Measurements from ENCODE around the gene VWF. TPM values are rescaled to one million over a fixed set of nuclear protein-coding genes. Genes with fewer than 3 reads are reported as not detected.

The VWF gene
- total RNA-seq, 1 experiment from 2014 or later, result 0.41 TPM

DNA sequence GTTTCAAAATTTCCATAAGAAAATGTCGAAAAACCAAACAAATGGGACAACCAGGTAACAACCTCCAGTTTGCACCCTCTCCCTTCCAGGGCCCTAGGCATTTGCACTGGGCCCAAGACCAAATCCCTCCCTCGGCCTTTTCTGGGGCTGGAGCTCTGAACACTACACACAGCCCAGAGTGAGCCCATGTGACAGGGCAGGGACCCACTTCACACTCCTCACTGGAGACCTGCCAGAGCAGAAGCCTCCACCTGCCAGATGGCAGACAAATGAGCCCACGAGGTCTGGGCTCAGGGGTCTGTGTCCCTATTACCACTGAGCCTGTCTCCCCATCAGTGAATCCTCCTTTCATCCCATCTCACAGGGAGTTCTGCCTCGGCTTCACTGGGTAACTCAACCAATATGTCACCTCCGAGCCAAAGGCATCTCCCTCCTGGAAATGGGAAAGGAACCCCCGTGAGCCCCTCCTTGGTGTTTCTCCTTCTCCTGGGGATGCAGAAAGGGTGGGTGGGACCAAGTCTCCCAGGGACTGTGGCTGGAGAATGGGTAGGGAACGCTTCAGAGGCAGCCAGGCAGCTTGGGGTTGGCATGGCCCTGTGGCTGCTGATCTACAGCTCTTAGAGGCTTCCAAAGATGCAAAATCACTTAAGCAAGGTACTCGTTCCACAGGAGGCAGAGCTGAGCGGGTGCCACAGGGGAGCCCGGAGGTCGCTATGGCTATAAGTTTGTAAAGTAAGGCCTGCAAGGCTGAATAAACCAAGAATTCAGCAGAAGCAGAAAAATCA lies 10.6 kb downstream of the VWF start:
- no TSS peak for BruUV-seq (replicated peaks)
- POLR2A ChIA-PET, result no interaction called here

GRCh38 chr12:6112004-6112403 lies 12.5 kb downstream of the VWF start:
- Mint-ChIP-seq H3K27me3 (ENCODE audit: insufficient read depth, unreplicated experiment) (no peaks in the 10 kb centered on the region), H3K9me3 (ENCODE audit: unreplicated experiment) (no peaks in the 10 kb centered on the region), H3K4me3 (ENCODE audit: unreplicated experiment) (no peak overlapping the region), H3K36me3 (ENCODE audit: insufficient read depth, unreplicated experiment) (no peaks in the 10 kb centered on the region), H3K4me1 (ENCODE audit: low read depth, unreplicated experiment) (no peaks in the 10 kb centered on the region), H3K27ac (ENCODE audit: unreplicated experiment) (no peak overlapping the region)
- POLR2A ChIA-PET, result interaction anchor here (0.6 kb wide), 1 partner anchor 35 kb away, joined by 3 read pairs; no protein-coding TSS in a partner anchor
- 0 out of 2 replicates have a peak, but pooled peaks cover 3% of the 10 kb centered on the region for H3K9me3 ChIP-seq
- CTCF ChIA-PET, result interaction anchor here (0.8 kb wide), 1 partner anchor 19 kb away, joined by 3 read pairs; no protein-coding TSS in a partner anchor
- no TSS peak for BruUV-seq (replicated peaks)
- no peak for DNase-seq
- H3K36me3 ChIP-seq (ENCODE audit: control insufficient read depth, insufficient read depth, low read length), result no peaks in the 10 kb centered on the region
- no peaks in the 10 kb centered on the region for H3K27me3 ChIP-seq (replicated peaks; ENCODE audit: control insufficient read depth, insufficient read depth, low read length)
- no peaks in the 10 kb centered on the region; the same call in 1 of the 2 replicates for H3K4me1 ChIP-seq
- TF ChIP-seq, protein P1, sequence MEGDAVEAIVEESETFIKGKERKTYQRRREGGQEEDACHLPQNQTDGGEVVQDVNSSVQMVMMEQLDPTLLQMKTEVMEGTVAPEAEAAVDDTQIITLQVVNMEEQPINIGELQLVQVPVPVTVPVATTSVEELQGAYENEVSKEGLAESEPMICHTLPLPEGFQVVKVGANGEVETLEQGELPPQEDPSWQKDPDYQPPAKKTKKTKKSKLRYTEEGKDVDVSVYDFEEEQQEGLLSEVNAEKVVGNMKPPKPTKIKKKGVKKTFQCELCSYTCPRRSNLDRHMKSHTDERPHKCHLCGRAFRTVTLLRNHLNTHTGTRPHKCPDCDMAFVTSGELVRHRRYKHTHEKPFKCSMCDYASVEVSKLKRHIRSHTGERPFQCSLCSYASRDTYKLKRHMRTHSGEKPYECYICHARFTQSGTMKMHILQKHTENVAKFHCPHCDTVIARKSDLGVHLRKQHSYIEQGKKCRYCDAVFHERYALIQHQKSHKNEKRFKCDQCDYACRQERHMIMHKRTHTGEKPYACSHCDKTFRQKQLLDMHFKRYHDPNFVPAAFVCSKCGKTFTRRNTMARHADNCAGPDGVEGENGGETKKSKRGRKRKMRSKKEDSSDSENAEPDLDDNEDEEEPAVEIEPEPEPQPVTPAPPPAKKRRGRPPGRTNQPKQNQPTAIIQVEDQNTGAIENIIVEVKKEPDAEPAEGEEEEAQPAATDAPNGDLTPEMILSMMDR (IDR thresholded peaks at IDR 0.05; ENCODE audit: insufficient read depth in 1 of 2, low read depth in 1 of 2, low read length in 1 of 2, severe bottlenecking in 1 of 2, unreplicated experiment in 1 of 2), result no peak
- intact Hi-C loops (cut with micrococcal nuclease; ENCODE audit: unreplicated experiment), result no loop called here
- no peak overlapping the region for H3K4me3 ChIP-seq (ENCODE audit: low read depth, low read length)

More for the DNA sequence above, 10.6 kb downstream of the VWF start:
- H3K9me3 Mint-ChIP-seq (ENCODE audit: unreplicated experiment), result no peaks in the 10 kb centered on the region
- TF ChIP-seq, protein P1 (IDR thresholded peaks at IDR 0.05; ENCODE audit: insufficient read depth in 1 of 2, low read depth in 1 of 2, low read length in 1 of 2, severe bottlenecking in 1 of 2, unreplicated experiment in 1 of 2), result no peak
- no peaks in the 10 kb centered on the region for H3K36me3 Mint-ChIP-seq (ENCODE audit: insufficient read depth, unreplicated experiment)
- intact Hi-C loops (cut with micrococcal nuclease; ENCODE audit: unreplicated experiment), result no loop called here
- no peak for DNase-seq
- H3K4me1 Mint-ChIP-seq (ENCODE audit: low read depth, unreplicated experiment), result no peaks in the 10 kb centered on the region
- H3K27me3 Mint-ChIP-seq (ENCODE audit: insufficient read depth, unreplicated experiment), result no peaks in the 10 kb centered on the region
- Histone ChIP-seq H3K36me3 (ENCODE audit: control insufficient read depth, insufficient read depth, low read length) (no peaks in the 10 kb centered on the region), H3K27me3 (replicated peaks; ENCODE audit: control insufficient read depth, insufficient read depth, low read length) (no peaks in the 10 kb centered on the region), H3K4me1 (no peaks in the 10 kb centered on the region; the same call in 1 of the 2 replicates), H3K9me3 (0 out of 2 replicates have a peak, but pooled peaks cover 3% of the 10 kb centered on the region), H3K4me3 (ENCODE audit: low read depth, low read length) (no peak overlapping the region)
- H3K27ac Mint-ChIP-seq (ENCODE audit: unreplicated experiment), result no peak overlapping the region
- H3K4me3 Mint-ChIP-seq (ENCODE audit: unreplicated experiment), result no peak overlapping the region
- CTCF ChIA-PET, result no interaction called here

GRCh38 chr12:6110006-6110405 lies 14.5 kb downstream of the VWF start:
- Histone ChIP-seq H3K9me3 (0 out of 2 replicates have a peak, but pooled peaks cover 3% of the 10 kb centered on the region), H3K36me3 (ENCODE audit: control insufficient read depth, insufficient read depth, low read length) (no peaks in the 10 kb centered on the region), H3K27me3 (replicated peaks; ENCODE audit: control insufficient read depth, insufficient read depth, low read length) (no peaks in the 10 kb centered on the region), H3K4me3 (ENCODE audit: low read depth, low read length) (no peak overlapping the region), H3K4me1 (no peaks in the 10 kb centered on the region)
- Mint-ChIP-seq H3K9me3 (ENCODE audit: unreplicated experiment) (no peaks in the 10 kb centered on the region), H3K4me3 (ENCODE audit: unreplicated experiment) (no peak overlapping the region), H3K27ac (ENCODE audit: unreplicated experiment) (no peak overlapping the region), H3K4me1 (ENCODE audit: low read depth, unreplicated experiment) (no peaks in the 10 kb centered on the region), H3K36me3 (ENCODE audit: insufficient read depth, unreplicated experiment) (no peaks in the 10 kb centered on the region), H3K27me3 (ENCODE audit: insufficient read depth, unreplicated experiment) (no peaks in the 10 kb centered on the region)
- intact Hi-C loops (cut with micrococcal nuclease; ENCODE audit: unreplicated experiment), result no loop called here
- TF ChIP-seq, protein P1 (IDR thresholded peaks at IDR 0.05; ENCODE audit: insufficient read depth in 1 of 2, low read depth in 1 of 2, low read length in 1 of 2, severe bottlenecking in 1 of 2, unreplicated experiment in 1 of 2), result no peak
- DNase-seq, result no peak
- no TSS peak for BruUV-seq (replicated peaks)
- ChIA-PET CTCF (interaction anchor here (1.0 kb wide), 1 partner anchor 72 kb away, joined by 3 read pairs; no protein-coding TSS in a partner anchor), POLR2A (no interaction called here)

Data from Caco-2 (cell line).